HepG2 (cell line): Measurements from ENCODE around the gene GAS6.

Experiments used
- ADNP ChIP-seq: sonication (generic); formaldehyde crosslinking; IDR thresholded peaks from 2 replicates; pipeline ENCODE4 v1.4.0; 2020; ENCODE audit warnings: missing genetic modification reagents
- BRCA1 ChIP-seq: sonication (generic); formaldehyde crosslinking; IDR thresholded peaks from 2 replicates; pipeline ENCODE4 v1.4.0; 2020; ENCODE audit warnings: missing genetic modification reagents
- CEBPG ChIP-seq: IDR thresholded peaks from 2 replicates; pipeline ENCODE4 v1.6.1; 2016
- CTCF ChIP-seq: sonication (generic); formaldehyde crosslinking; IDR thresholded peaks from 2 replicates; pipeline ENCODE4 v1.5.0; 2020; ENCODE audit warnings: mild to moderate bottlenecking, missing genetic modification reagents, moderate library complexity
- EZH2 ChIP-seq: conservative IDR thresholded peaks from 2 replicates; pipeline ENCODE4 v1.6.1; 2012; ENCODE audit warnings: mild to moderate bottlenecking, low read depth, low read length, moderate library complexity
- FUBP1 ChIP-seq: sonication (generic); formaldehyde crosslinking; IDR thresholded peaks from 2 replicates; pipeline ENCODE4 v1.5.1; 2020; ENCODE audit warnings: missing genetic modification reagents, mild to moderate bottlenecking, borderline replicate concordance
- KDM4B ChIP-seq: sonication (generic); formaldehyde crosslinking; IDR thresholded peaks from 2 replicates; pipeline ENCODE4 v1.4.0; 2020; ENCODE audit warnings: missing genetic modification reagents
- NFE2 ChIP-seq: sonication (generic); formaldehyde crosslinking; IDR thresholded peaks from 2 replicates; pipeline ENCODE4 v1.4.0; 2020; ENCODE audit warnings: missing genetic modification reagents
- POLR2A ChIP-seq, 2 experiments: IDR thresholded peaks; 2 replicates each; pipeline ENCODE4 v1.6.1; 2011; ENCODE audit warnings: low read depth in 2 of 2, low read length in 2 of 2, mild to moderate bottlenecking in 1 of 2, moderate library complexity in 1 of 2; ENCODE audit not compliant: insufficient read depth in 1 of 2
- POLR2AphosphoS5 ChIP-seq: IDR thresholded peaks from 2 replicates; pipeline ENCODE4 v1.6.1; 2012; ENCODE audit warnings: low read depth, low read length
- REXO4 ChIP-seq: sonication (generic); formaldehyde crosslinking; IDR thresholded peaks from 2 replicates; pipeline ENCODE4 v1.8.0; 2022; ENCODE audit warnings: missing genetic modification reagents, mild to moderate bottlenecking, borderline replicate concordance
- ZNF124 ChIP-seq: sonication (generic); formaldehyde crosslinking; IDR thresholded peaks from 2 replicates; pipeline ENCODE4 v1.4.0; 2020; ENCODE audit warnings: missing genetic modification reagents
- ZXDC ChIP-seq: sonication (generic); formaldehyde crosslinking; IDR thresholded peaks from 2 replicates; pipeline ENCODE4 v1.5.0; 2020; ENCODE audit warnings: mild to moderate bottlenecking, missing genetic modification reagents

- no peak for TF ChIP-seq BRCA1
- TF ChIP-seq ZNF124 (CRISPR knock-in tag): no peak
- TF ChIP-seq CTCF (CRISPR knock-in tag): no peak
- no peak for TF ChIP-seq EZH2
- TF ChIP-seq POLR2A (IDR thresholded peaks at IDR 0.05; ENCODE audit: insufficient read depth in 1 of 2, low read depth in 2 of 2, low read length in 2 of 2): no peak
- no peak for TF ChIP-seq ZXDC
- no peak for TF ChIP-seq CEBPG (CRISPR knock-in tag)
- no peak for TF ChIP-seq KDM4B (CRISPR knock-in tag)
- no peak for TF ChIP-seq POLR2AphosphoS5
- TF ChIP-seq ADNP (CRISPR knock-in tag): no peak
- TF ChIP-seq FUBP1 (CRISPR knock-in tag): no peak
- no peak for TF ChIP-seq REXO4 (CRISPR knock-in tag)
- no peak for TF ChIP-seq NFE2 (CRISPR knock-in tag)
Measured at GRCh38 chr13:113879017-113879416, 15.1 kb upstream of the GAS6 start.
